ENCODE measurements around the gene NDUFA7.
"Not testable (repeated sequence)": the region's sequence is repeated elsewhere in the genome, so short reads cannot be mapped to it uniquely, and the experiment has no call there.

DNA sequence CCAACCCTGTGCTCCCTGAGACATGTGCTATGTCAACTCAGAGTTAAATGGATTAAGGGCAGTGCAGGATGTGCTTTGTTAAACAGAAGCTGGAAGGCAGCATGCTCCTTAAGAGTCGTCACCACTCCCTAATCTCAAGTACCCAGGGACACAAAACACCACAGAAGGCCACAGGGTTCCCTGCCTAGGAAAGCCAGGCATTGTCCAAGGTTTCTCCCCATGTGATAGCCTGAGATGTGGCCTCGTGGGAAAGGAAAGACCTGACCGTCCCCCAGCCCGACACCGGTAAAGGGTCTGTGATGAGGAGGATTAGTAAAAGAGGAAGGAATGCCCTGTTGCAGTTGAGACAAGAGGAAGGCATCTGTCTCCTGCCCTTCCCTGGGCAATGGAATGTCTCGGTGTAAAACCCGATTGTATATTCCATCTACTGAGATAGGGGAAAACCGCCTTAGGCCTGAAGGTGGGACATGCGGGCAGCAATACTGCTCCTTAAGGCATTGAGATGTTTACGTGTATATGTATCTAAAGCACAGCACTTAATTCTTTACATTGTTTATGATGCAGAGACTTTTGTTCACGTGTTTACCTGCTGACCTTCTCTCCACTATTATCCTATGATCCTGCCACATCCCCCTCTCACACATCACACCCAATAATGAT, 6.1 kb downstream of the NDUFA7 start:
- TF ChIP-seq, protein P1, sequence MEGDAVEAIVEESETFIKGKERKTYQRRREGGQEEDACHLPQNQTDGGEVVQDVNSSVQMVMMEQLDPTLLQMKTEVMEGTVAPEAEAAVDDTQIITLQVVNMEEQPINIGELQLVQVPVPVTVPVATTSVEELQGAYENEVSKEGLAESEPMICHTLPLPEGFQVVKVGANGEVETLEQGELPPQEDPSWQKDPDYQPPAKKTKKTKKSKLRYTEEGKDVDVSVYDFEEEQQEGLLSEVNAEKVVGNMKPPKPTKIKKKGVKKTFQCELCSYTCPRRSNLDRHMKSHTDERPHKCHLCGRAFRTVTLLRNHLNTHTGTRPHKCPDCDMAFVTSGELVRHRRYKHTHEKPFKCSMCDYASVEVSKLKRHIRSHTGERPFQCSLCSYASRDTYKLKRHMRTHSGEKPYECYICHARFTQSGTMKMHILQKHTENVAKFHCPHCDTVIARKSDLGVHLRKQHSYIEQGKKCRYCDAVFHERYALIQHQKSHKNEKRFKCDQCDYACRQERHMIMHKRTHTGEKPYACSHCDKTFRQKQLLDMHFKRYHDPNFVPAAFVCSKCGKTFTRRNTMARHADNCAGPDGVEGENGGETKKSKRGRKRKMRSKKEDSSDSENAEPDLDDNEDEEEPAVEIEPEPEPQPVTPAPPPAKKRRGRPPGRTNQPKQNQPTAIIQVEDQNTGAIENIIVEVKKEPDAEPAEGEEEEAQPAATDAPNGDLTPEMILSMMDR (IDR thresholded peaks at IDR 0.05) = not testable (repeated sequence)
- not testable (repeated sequence) for TF ChIP-seq CREB1 (CRISPR knock-in tag; IDR thresholded peaks at IDR 0.05); SP1 (CRISPR knock-in tag; conservative IDR thresholded peaks at IDR 0.05); ZNF263 (CRISPR knock-in tag; IDR thresholded peaks at IDR 0.05; ENCODE audit: low read depth)

Data from WTC11 (cell line).